Peyer's patch (tissue), 4 donors: ENCODE results near the gene PSMD12.

ENCODE experiments used
- POLR2A ChIP-seq, 2 donors: fragments of 450-650 bp; IDR thresholded peaks; one replicate each; pipeline ENCODE4 v1.5.1; 2017; ENCODE audit warnings: antibody characterized with exemption in 2 of 2, mild to moderate bottlenecking in 2 of 2, moderate library complexity in 2 of 2
- TF ChIP-seq, protein P1 (sequence below), 6 experiments: fragments of 450-650 bp in 4 of 6; fragments of 200-600 bp in 2 of 6; sonication (generic) in 1 of 6; IDR thresholded peaks; one replicate each; pipeline ENCODE4 v1.5.1; 2017 to 2019; ENCODE audit warnings: antibody characterized with exemption in 6 of 6, mild to moderate bottlenecking in 3 of 6, moderate library complexity in 1 of 6

DNA sequence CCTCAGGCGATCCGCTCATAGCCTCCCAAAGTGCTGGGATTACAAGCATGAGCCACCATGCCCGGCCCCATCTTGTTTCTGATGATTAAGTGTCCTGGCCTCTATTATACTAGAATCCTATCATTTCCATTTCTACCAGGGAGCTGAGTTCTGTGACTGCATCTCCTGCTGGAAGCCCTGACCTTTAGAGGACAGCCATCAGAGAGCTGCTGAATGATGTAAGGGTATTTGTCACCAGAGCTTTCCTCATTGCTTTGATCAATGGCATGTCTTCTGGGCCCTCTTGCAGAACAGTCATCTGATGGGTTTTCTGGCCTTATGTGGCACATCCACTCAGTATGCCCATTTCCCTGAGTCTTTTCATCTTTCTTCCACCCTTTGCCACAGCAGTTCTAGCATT lies 39.9 kb downstream of the PSMD12 start:
- TF ChIP-seq, protein P1, sequence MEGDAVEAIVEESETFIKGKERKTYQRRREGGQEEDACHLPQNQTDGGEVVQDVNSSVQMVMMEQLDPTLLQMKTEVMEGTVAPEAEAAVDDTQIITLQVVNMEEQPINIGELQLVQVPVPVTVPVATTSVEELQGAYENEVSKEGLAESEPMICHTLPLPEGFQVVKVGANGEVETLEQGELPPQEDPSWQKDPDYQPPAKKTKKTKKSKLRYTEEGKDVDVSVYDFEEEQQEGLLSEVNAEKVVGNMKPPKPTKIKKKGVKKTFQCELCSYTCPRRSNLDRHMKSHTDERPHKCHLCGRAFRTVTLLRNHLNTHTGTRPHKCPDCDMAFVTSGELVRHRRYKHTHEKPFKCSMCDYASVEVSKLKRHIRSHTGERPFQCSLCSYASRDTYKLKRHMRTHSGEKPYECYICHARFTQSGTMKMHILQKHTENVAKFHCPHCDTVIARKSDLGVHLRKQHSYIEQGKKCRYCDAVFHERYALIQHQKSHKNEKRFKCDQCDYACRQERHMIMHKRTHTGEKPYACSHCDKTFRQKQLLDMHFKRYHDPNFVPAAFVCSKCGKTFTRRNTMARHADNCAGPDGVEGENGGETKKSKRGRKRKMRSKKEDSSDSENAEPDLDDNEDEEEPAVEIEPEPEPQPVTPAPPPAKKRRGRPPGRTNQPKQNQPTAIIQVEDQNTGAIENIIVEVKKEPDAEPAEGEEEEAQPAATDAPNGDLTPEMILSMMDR (IDR thresholded peaks at IDR 0.05) = no peak
- no peak for TF ChIP-seq POLR2A (IDR thresholded peaks at IDR 0.05)
